ENCODE results near the gene PXMP4. TPM values are rescaled to one million over a fixed set of nuclear protein-coding genes. Genes with fewer than 3 reads are reported as not detected.
A peak's percentile ranks its signal among the peaks of the same experiment; 100 is the strongest.

PXMP4 gene
- total and polyA plus RNA-seq, 9 of the 15 experiments (the other 6 are each of a cell fraction or from before 2014, with no cell fraction given): 4.8 to 29.1 (median 6.8) TPM

DNA sequence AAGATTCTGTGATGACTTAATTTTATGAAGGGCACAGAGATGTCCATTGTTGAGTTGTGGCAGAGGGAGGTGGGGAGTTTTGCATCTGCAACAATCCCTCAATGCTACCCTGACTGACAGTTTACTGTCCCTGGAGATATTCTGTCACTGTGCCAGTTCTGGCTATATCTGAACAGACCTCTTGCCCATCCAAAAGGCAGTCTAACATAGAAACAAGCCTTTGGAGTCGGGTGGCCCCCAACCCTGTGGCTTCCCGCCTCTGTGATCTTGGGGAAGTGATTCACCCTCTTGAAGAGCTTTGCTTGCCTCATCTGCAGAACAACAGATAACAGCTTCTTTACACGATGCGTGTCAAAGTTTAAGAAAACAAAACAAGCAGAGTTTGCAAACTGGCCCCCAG, 30.1 kb downstream of the PXMP4 start (continued):
- TF ChIP-seq YY1 (IDR thresholded peaks at IDR 0.05; ENCODE audit: borderline replicate concordance in 1 of 3, control insufficient read depth in 1 of 3, extremely low read depth in 1 of 3, insufficient read depth in 3 of 3, insufficient read length in 1 of 3, insufficient replicate concordance in 2 of 3, low read depth in 1 of 3, low read length in 2 of 3): no peak
- TF ChIP-seq ZNF3 (CRISPR knock-in tag; IDR thresholded peaks at IDR 0.05): no peak
- TF ChIP-seq, protein P1, sequence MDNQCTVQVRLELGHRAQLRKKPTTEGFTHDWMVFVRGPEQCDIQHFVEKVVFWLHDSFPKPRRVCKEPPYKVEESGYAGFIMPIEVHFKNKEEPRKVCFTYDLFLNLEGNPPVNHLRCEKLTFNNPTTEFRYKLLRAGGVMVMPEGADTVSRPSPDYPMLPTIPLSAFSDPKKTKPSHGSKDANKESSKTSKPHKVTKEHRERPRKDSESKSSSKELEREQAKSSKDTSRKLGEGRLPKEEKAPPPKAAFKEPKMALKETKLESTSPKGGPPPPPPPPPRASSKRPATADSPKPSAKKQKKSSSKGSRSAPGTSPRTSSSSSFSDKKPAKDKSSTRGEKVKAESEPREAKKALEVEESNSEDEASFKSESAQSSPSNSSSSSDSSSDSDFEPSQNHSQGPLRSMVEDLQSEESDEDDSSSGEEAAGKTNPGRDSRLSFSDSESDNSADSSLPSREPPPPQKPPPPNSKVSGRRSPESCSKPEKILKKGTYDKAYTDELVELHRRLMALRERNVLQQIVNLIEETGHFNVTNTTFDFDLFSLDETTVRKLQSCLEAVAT (IDR thresholded peaks at IDR 0.05): no peak
- TF ChIP-seq NCOA4 (IDR thresholded peaks at IDR 0.05; ENCODE audit: partially characterized antibody): no peak
- TF ChIP-seq, protein P2, sequence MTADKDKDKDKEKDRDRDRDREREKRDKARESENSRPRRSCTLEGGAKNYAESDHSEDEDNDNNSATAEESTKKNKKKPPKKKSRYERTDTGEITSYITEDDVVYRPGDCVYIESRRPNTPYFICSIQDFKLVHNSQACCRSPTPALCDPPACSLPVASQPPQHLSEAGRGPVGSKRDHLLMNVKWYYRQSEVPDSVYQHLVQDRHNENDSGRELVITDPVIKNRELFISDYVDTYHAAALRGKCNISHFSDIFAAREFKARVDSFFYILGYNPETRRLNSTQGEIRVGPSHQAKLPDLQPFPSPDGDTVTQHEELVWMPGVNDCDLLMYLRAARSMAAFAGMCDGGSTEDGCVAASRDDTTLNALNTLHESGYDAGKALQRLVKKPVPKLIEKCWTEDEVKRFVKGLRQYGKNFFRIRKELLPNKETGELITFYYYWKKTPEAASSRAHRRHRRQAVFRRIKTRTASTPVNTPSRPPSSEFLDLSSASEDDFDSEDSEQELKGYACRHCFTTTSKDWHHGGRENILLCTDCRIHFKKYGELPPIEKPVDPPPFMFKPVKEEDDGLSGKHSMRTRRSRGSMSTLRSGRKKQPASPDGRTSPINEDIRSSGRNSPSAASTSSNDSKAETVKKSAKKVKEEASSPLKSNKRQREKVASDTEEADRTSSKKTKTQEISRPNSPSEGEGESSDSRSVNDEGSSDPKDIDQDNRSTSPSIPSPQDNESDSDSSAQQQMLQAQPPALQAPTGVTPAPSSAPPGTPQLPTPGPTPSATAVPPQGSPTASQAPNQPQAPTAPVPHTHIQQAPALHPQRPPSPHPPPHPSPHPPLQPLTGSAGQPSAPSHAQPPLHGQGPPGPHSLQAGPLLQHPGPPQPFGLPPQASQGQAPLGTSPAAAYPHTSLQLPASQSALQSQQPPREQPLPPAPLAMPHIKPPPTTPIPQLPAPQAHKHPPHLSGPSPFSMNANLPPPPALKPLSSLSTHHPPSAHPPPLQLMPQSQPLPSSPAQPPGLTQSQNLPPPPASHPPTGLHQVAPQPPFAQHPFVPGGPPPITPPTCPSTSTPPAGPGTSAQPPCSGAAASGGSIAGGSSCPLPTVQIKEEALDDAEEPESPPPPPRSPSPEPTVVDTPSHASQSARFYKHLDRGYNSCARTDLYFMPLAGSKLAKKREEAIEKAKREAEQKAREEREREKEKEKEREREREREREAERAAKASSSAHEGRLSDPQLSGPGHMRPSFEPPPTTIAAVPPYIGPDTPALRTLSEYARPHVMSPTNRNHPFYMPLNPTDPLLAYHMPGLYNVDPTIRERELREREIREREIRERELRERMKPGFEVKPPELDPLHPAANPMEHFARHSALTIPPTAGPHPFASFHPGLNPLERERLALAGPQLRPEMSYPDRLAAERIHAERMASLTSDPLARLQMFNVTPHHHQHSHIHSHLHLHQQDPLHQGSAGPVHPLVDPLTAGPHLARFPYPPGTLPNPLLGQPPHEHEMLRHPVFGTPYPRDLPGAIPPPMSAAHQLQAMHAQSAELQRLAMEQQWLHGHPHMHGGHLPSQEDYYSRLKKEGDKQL (CRISPR knock-in tag; IDR thresholded peaks at IDR 0.05; ENCODE audit: borderline replicate concordance): no peak
- no peak for TF ChIP-seq ZNF12 (CRISPR knock-in tag; IDR thresholded peaks at IDR 0.05)
- TF ChIP-seq, protein P3, sequence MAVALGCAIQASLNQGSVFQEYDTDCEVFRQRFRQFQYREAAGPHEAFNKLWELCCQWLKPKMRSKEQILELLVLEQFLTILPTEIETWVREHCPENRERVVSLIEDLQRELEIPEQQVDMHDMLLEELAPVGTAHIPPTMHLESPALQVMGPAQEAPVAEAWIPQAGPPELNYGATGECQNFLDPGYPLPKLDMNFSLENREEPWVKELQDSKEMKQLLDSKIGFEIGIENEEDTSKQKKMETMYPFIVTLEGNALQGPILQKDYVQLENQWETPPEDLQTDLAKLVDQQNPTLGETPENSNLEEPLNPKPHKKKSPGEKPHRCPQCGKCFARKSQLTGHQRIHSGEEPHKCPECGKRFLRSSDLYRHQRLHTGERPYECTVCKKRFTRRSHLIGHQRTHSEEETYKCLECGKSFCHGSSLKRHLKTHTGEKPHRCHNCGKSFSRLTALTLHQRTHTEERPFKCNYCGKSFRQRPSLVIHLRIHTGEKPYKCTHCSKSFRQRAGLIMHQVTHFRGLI (CRISPR knock-in tag; IDR thresholded peaks at IDR 0.05): no peak
- no peak for TF ChIP-seq ZNF347 (CRISPR knock-in tag; IDR thresholded peaks at IDR 0.05; ENCODE audit: low read depth)
- TF ChIP-seq, protein P4, sequence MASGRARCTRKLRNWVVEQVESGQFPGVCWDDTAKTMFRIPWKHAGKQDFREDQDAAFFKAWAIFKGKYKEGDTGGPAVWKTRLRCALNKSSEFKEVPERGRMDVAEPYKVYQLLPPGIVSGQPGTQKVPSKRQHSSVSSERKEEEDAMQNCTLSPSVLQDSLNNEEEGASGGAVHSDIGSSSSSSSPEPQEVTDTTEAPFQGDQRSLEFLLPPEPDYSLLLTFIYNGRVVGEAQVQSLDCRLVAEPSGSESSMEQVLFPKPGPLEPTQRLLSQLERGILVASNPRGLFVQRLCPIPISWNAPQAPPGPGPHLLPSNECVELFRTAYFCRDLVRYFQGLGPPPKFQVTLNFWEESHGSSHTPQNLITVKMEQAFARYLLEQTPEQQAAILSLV (tag; IDR thresholded peaks at IDR 0.05): no peak
- TF ChIP-seq ZNF589 (CRISPR knock-in tag; IDR thresholded peaks at IDR 0.05; ENCODE audit: low read depth): peak; percentile 75
- no peak for TF ChIP-seq HNRNPK (IDR thresholded peaks at IDR 0.05; ENCODE audit: low read depth, low read length, poor library complexity, severe bottlenecking)
- TF ChIP-seq PHF20 (IDR thresholded peaks at IDR 0.05; ENCODE audit: partially characterized antibody): no peak
- TF ChIP-seq BRF1 (IDR thresholded peaks at IDR 0.05; ENCODE audit: borderline replicate concordance, extremely low read depth, insufficient read length): no peak
- TF ChIP-seq CCAR2 (IDR thresholded peaks at IDR 0.05; ENCODE audit: low read depth, low read length): no peak
- TF ChIP-seq ZNF445 (CRISPR knock-in tag; IDR thresholded peaks at IDR 0.05; ENCODE audit: low read depth): no peak
- TF ChIP-seq, protein P5, sequence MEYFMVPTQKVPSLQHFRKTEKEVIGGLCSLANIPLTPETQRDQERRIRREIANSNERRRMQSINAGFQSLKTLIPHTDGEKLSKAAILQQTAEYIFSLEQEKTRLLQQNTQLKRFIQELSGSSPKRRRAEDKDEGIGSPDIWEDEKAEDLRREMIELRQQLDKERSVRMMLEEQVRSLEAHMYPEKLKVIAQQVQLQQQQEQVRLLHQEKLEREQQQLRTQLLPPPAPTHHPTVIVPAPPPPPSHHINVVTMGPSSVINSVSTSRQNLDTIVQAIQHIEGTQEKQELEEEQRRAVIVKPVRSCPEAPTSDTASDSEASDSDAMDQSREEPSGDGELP (CRISPR knock-in tag; IDR thresholded peaks at IDR 0.05; ENCODE audit: borderline replicate concordance): peak; percentile 26; the same call in 1 of the 2 replicates
- TF ChIP-seq TCF7L2 (IDR thresholded peaks at IDR 0.05; ENCODE audit: low read depth, low read length): no peak
